CMK (cell line): ENCODE measurements around the gene MPST.

Experiments used
- DNase-seq: peaks from one replicate; pipeline ENCODE4 v3.0.0-alpha.2; 2010; ENCODE audit warnings: low read depth

MPST gene

GRCh38 chr22:37044634-37045625, 25.4 kb downstream of the MPST start:
- DNase-seq, result no peak

DNA sequence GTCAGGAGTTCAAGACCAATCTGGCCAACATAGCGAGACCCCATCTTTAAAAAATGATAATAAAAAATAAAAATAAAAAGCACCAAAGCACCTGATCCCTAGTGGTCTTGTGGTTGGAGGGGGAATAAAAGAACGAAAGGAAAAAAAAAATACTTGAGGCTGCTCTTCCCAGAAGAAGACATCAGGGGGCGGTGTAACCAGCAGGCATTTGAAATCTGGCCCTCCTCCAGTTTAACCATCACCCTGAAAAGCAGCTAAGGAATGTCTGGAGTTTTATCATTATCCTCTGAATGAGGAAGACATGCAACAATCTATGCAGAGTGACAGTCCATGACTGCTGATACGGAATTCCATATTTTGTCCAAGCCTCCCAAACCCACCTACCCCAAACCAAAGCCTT, 26.4 kb downstream of the MPST start:
- no peak for DNase-seq

GRCh38 chr22:37046589-37046988, 27.0 kb downstream of the MPST start:
- DNase-seq, result no peak

GRCh38 chr22:37047006-37047405, 27.5 kb downstream of the MPST start:
- no peak for DNase-seq

DNA sequence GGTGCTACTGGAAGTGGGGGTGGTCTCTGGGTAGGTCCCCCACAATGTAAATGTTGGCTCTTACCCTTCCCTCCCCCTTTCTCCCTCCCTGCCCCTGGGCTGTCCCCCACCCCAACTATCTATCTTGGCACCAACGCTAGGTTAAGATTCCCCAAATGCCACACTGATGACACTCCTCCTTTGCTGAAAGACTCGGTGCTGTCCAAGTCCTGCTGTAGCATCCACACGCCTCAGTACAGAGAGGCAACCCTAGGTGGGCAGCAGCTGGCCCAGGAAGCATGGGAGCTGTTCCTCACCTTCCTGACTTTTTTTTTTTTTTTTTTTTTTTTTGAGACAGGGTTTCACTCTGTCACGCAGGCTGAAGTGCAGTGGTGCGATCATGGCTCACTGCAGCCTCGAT, 28.6 kb downstream of the MPST start:
- no peak for DNase-seq

- DNase-seq, result no peak
These were observed 29.7 kb downstream of the MPST start for GRCh38 chr22:37049224-37049623.

- DNase-seq, result no peak
These were observed 31.4 kb downstream of the MPST start for GRCh38 chr22:37050913-37051312.

DNA sequence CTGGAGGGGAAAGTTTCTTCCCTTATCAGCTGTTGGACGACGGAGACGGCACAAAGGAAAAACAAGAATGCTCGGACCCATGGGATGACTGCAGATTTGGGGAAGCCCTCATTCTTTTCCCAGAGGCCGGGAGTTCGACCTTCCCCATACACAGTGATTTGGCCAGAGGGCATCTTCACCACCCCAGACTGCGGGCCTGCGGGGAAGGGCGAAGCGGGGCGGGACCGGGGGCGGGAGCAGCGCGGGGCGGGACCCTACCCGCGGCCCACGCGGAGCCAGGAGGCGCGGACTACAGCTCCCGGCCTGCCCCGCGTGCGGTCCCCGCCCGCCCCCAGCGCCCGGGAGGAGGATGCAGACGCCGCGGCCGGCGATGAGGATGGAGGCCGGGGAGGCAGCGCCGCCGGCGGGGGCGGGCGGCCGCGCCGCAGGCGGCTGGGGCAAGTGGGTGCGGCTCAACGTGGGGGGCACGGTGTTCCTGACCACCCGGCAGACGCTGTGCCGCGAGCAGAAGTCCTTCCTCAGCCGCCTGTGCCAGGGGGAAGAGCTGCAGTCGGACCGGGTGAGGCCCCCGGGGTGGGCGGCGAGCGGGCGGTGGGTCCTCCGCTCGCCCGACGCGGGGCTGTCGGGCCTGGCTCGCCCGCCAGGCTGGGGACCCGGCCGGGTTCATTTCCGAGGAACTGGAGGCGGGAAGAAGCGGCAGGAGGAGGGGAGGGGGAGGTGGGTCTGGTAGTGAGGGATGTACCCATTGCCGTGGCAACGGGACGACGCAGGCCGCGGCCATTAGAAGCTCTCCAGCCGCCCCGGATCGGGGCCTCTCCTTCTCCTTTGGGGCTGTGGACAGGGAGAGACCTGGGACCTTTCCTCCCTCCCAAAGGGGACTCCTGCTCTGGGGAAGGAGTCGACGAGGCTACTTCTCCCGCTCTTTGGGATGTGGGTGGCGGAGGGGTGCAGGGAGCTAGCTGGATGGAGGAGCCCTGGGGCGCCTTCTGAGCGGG, 32.1 kb downstream of the MPST start, which contains the start of gene KCTD17:
TSS of gene KCTD17 (plus strand) at position 352 of the 995 bp plus-strand sequence. CDS start at position 371, 19 bp downstream.
- DNase-seq, result no peak

GRCh38 chr22:37052386-37053309, 33.1 kb downstream of the MPST start:
- no peak for DNase-seq

GRCh38 chr22:37053310-37054055, 33.9 kb downstream of the MPST start:
- DNase-seq, result no peak

GRCh38 chr22:37054056-37054395, 34.5 kb downstream of the MPST start:
- DNase-seq, result no peak

DNA sequence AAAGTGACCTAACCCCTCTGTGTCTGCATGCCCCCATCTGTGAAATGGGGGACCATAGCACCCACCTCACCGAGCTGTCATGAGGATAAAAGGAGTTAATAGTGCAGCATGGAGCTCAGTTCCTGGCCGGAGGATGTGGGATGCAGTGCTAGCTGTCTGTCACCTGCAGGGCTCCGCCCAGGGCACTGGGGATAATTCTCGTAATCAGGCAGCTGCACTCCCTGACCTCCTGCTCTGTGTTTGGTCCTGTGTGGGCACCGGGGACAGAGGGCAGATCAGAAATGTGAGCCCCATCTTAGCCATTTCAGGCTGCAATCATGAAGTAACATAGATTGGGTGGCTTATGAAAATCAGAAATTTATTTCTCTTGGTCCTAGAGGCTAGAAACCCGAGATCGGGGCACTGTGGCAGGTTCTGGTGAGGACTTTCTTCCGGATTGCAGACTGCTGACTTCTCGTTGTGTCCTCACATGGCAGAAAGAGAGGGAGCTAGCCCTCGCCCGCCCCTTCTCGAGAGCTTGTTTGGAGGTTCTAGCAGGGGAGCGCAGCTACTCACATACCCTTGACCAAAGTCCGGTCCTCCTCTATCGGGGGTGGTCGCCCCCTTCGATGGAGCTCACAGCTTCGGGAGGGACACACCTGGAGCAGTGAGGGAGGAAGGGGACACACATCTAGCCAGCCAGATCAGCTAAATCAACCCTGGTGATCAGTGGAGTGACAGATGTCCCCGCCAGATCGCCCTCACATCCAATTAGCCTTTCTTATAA, 35.2 kb downstream of the MPST start:
- no peak for DNase-seq

- DNase-seq, result no peak
These were observed 36.7 kb downstream of the MPST start for GRCh38 chr22:37056246-37056645.

- no peak for DNase-seq
These were observed 37.7 kb downstream of the MPST start for GRCh38 chr22:37057226-37057625.

DNA sequence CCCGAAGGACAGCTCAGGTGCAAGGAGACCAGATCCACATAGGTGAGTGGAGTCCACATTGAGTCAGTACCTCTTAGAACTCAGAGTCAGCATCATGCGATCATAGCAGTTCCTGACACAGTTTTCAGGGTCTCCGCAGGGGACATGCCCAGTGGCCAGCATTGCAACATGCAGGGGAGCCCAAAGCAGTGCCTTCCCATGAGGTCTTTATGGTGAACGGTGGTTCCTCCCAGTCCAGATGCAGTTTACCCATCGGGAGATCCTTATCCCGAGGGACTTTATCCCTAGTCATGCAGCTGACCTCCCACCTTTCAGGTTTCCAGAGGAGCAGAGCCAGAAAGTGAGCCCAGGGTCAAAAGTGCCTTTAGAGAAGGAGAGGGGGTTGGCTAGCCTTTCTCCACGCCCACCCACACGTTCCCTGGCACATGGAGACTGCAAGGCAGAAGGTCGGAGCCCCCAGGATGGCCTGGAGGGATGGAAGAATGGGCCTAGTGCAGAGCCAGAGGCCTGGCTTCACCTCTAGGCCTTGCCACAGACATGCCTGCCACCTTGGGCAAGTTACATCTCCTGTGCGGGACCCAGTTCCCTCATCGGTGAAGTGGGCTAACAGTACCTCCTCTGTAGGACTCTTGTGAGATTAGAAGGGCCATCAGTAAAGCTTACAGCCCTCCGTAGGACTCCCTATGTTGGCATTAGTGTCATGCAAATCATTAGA, 38.4 kb downstream of the MPST start:
- no peak for DNase-seq

DNA sequence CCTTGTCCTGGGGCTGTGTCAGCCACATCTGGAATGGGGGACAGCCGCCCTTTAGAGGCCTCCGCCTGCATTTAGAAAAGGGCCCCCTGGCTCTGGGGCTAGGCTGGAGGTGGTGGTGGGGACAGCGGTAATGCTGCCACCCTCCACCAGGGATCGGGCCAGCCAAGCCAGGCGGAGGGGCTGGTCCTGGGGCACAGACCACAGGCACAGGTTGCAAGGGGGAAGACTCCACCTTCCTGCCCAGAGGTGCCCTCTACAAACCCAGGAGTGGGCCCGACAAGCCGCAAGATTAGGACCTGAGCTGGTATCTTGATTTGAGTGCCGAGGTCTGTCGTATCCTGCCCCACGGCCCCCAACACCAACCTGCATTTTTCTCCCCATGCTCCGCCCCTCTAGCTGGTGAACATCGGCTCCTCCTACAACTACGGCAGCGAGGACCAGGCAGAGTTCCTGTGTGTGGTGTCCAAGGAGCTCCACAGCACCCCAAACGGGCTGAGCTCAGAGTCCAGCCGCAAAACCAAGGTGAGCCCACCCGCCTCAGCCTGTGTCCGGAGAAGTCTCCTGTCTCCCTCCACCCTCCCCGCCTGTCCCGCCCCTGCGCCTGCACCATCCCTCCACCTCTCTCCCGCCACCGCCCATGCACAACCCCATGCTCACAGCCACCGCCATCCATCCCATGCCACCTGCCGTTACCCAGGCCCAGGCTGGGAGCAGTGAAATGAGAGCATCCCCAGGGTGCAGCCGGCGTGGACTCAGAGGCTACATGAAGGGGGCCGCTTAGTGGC, 39.6 kb downstream of the MPST start:
- no peak for DNase-seq

DNA sequence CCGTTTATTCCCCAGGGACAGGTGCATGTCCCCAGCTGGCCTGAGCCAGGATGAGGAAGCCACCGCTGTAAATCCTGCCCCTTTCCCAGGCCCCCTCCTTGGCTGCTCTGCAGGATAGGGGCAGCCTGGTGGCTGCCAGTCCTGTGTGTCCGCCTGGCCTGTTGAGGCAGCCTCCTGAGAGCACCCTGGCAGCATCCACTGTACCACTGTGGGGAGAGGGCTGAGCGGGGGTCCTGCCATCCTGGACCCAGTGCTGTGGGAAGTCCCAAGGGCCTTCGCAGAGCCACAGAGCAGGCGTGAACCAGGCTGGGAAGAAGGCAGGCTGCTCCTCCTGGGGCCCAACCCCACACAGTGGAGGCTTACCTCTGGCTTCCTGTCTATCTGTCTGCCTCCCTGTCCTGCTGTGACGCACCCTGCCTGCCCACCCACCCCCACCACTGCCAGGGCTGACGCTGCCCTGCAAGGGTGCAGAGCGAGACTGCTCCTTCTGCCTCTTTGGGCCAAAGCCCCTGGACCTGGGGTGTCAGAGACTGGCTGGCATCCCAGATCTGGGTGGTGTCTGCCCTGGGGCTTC, 40.4 kb downstream of the MPST start:
- DNase-seq, result no peak
